HepG2 (cell line): ENCODE measurements around the gene SIX3.

Experiments used
- AHR ChIP-seq: IDR thresholded peaks from 2 replicates; pipeline ENCODE4 v1.6.1; 2018; ENCODE audit warnings: missing genetic modification reagents, missing compliant biosample characterization
- BHLHE40 ChIP-seq: IDR thresholded peaks from 2 replicates; pipeline ENCODE4 v1.6.1; 2011; ENCODE audit warnings: low read length, improper control_type of control experiment
- RORA ChIP-seq: sonication (generic); formaldehyde crosslinking; IDR thresholded peaks from 2 replicates; pipeline ENCODE4 v1.5.0; 2020; ENCODE audit warnings: mild to moderate bottlenecking, missing genetic modification reagents, moderate library complexity
- SP1 ChIP-seq, 2 experiments: fragments of 450-650 bp in 1 of 2; sonication (generic) in 1 of 2; formaldehyde crosslinking in 1 of 2; IDR thresholded peaks; 2 replicates each; pipeline versions ENCODE4 v1.4.0 to v1.6.1; 2016 to 2020; ENCODE audit warnings: missing genetic modification reagents in 1 of 2
- SUZ12 ChIP-seq: fragments of 150-350 bp; IDR thresholded peaks from 2 replicates; pipeline ENCODE4 v1.6.1; 2014; ENCODE audit warnings: low read depth, low read length
- TBL1XR1 ChIP-seq: fragments of 150-350 bp; IDR thresholded peaks from 2 replicates; pipeline ENCODE4 v1.6.1; 2014; ENCODE audit warnings: borderline replicate concordance, low read length; ENCODE audit not compliant: partially characterized antibody
- TF ChIP-seq, protein P1 (sequence below): sonication (generic); formaldehyde crosslinking; IDR thresholded peaks from 2 replicates; pipeline ENCODE4 v1.5.0; 2020; ENCODE audit warnings: mild to moderate bottlenecking, missing genetic modification reagents, moderate library complexity

GRCh38 chr2:44989176-44989575 lies 47.7 kb downstream of the SIX3 start:
- TF ChIP-seq TBL1XR1 (no peak), SUZ12 (no peak), AHR (CRISPR knock-in tag) (no peak), RORA (CRISPR knock-in tag) (no peak), SP1 (IDR thresholded peaks at IDR 0.05) (no peak), SP1 (CRISPR knock-in tag; IDR thresholded peaks at IDR 0.05) (no peak), BHLHE40 (no peak)
- TF ChIP-seq, protein P1, sequence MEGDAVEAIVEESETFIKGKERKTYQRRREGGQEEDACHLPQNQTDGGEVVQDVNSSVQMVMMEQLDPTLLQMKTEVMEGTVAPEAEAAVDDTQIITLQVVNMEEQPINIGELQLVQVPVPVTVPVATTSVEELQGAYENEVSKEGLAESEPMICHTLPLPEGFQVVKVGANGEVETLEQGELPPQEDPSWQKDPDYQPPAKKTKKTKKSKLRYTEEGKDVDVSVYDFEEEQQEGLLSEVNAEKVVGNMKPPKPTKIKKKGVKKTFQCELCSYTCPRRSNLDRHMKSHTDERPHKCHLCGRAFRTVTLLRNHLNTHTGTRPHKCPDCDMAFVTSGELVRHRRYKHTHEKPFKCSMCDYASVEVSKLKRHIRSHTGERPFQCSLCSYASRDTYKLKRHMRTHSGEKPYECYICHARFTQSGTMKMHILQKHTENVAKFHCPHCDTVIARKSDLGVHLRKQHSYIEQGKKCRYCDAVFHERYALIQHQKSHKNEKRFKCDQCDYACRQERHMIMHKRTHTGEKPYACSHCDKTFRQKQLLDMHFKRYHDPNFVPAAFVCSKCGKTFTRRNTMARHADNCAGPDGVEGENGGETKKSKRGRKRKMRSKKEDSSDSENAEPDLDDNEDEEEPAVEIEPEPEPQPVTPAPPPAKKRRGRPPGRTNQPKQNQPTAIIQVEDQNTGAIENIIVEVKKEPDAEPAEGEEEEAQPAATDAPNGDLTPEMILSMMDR (CRISPR knock-in tag): no peak
